ENCODE data around the gene SLC35B1. TPM values are rescaled to one million over a fixed set of nuclear protein-coding genes. Genes with fewer than 3 reads are reported as not detected.

The SLC35B1 gene
- total RNA-seq, 1 experiment from 2014 or later: 228 TPM

GRCh38 chr17:49756323-49757150, 48.8 kb upstream of the SLC35B1 start:
- H3K4me3 ChIP-seq (ENCODE audit: low read depth, low read length): no peak overlapping the region
- Mint-ChIP-seq H3K4me1 (ENCODE audit: low read depth, unreplicated experiment) (no peaks in the 10 kb centered on the region), H3K27ac (ENCODE audit: unreplicated experiment) (no peak overlapping the region), H3K27me3 (ENCODE audit: insufficient read depth, unreplicated experiment) (no peaks in the 10 kb centered on the region), H3K36me3 (ENCODE audit: insufficient read depth, unreplicated experiment) (no peaks in the 10 kb centered on the region), H3K4me3 (ENCODE audit: unreplicated experiment) (no peak overlapping the region), H3K9me3 (ENCODE audit: unreplicated experiment) (no peaks in the 10 kb centered on the region)
- H3K9me3 ChIP-seq: no peaks in the 10 kb centered on the region
- DNase-seq: no peak
- H3K4me1 ChIP-seq: no peaks in the 10 kb centered on the region
- no peak for TF ChIP-seq CTCF (IDR thresholded peaks at IDR 0.05; ENCODE audit: insufficient read depth in 1 of 2, low read depth in 1 of 2, low read length in 1 of 2, severe bottlenecking in 1 of 2, unreplicated experiment in 1 of 2)
- H3K27me3 ChIP-seq (replicated peaks; ENCODE audit: control insufficient read depth, insufficient read depth, low read length): no peaks in the 10 kb centered on the region
- ChIA-PET POLR2A (interaction anchor here (0.6 kb wide), 1 partner anchor 821 kb away, joined by 3 read pairs; no protein-coding TSS in a partner anchor), CTCF (interaction anchor here (0.6 kb wide), 1 partner anchor 382 kb away, joined by 4 read pairs; no protein-coding TSS in a partner anchor)
- intact Hi-C loops (cut with micrococcal nuclease; ENCODE audit: unreplicated experiment): no loop called here
- BruUV-seq (replicated peaks): no TSS peak
- no peaks in the 10 kb centered on the region for H3K36me3 ChIP-seq (ENCODE audit: control insufficient read depth, insufficient read depth, low read length)

- Mint-ChIP-seq H3K4me1 (ENCODE audit: low read depth, unreplicated experiment) (no peaks in the 10 kb centered on the region), H3K27ac (ENCODE audit: unreplicated experiment) (no peak overlapping the region), H3K4me3 (ENCODE audit: unreplicated experiment) (no peak overlapping the region), H3K27me3 (ENCODE audit: insufficient read depth, unreplicated experiment) (no peaks in the 10 kb centered on the region), H3K36me3 (ENCODE audit: insufficient read depth, unreplicated experiment) (no peaks in the 10 kb centered on the region), H3K9me3 (ENCODE audit: unreplicated experiment) (no peaks in the 10 kb centered on the region)
- ChIA-PET CTCF (no interaction called here), POLR2A (interaction anchor here (0.6 kb wide), 1 partner anchor 8 kb away, joined by 8 read pairs; the partner anchor contains the start of gene FAM117A)
- BruUV-seq (replicated peaks): no TSS peak
- H3K4me3 ChIP-seq (ENCODE audit: low read depth, low read length): no peak overlapping the region
- no peaks in the 10 kb centered on the region for H3K36me3 ChIP-seq (ENCODE audit: control insufficient read depth, insufficient read depth, low read length)
- no peak for TF ChIP-seq CTCF (IDR thresholded peaks at IDR 0.05; ENCODE audit: insufficient read depth in 1 of 2, low read depth in 1 of 2, low read length in 1 of 2, severe bottlenecking in 1 of 2, unreplicated experiment in 1 of 2)
- intact Hi-C loops (cut with micrococcal nuclease; ENCODE audit: unreplicated experiment): no loop called here
- H3K27me3 ChIP-seq (replicated peaks; ENCODE audit: control insufficient read depth, insufficient read depth, low read length): no peaks in the 10 kb centered on the region
- no peak for DNase-seq
- no peaks in the 10 kb centered on the region for H3K4me1 ChIP-seq
- H3K9me3 ChIP-seq: no peaks in the 10 kb centered on the region
Measured at GRCh38 chr17:49755663-49756283, 48.0 kb upstream of the SLC35B1 start.

GRCh38 chr17:49753959-49754391, 46.2 kb upstream of the SLC35B1 start:
- H3K4me3 ChIP-seq (ENCODE audit: low read depth, low read length): no peak overlapping the region
- Mint-ChIP-seq H3K4me3 (ENCODE audit: unreplicated experiment) (no peak overlapping the region), H3K4me1 (ENCODE audit: low read depth, unreplicated experiment) (no peaks in the 10 kb centered on the region), H3K27me3 (ENCODE audit: insufficient read depth, unreplicated experiment) (no peaks in the 10 kb centered on the region), H3K9me3 (ENCODE audit: unreplicated experiment) (no peaks in the 10 kb centered on the region), H3K27ac (ENCODE audit: unreplicated experiment) (no peak overlapping the region), H3K36me3 (ENCODE audit: insufficient read depth, unreplicated experiment) (no peaks in the 10 kb centered on the region)
- no peaks in the 10 kb centered on the region for H3K27me3 ChIP-seq (replicated peaks; ENCODE audit: control insufficient read depth, insufficient read depth, low read length)
- intact Hi-C loops (cut with micrococcal nuclease; ENCODE audit: unreplicated experiment): no loop called here
- ChIA-PET POLR2A (no interaction called here), CTCF (interaction anchor here (0.7 kb wide), 2 partner anchors 42 to 179 kb away, joined by 3 read pairs; no protein-coding TSS in a partner anchor)
- H3K4me1 ChIP-seq: no peaks in the 10 kb centered on the region
- no peaks in the 10 kb centered on the region for H3K9me3 ChIP-seq
- no peak for DNase-seq
- H3K36me3 ChIP-seq (ENCODE audit: control insufficient read depth, insufficient read depth, low read length): peaks cover 6% of the 10 kb centered on the region; the same call in 1 of the 2 replicates
- BruUV-seq (replicated peaks): no TSS peak
- no peak for TF ChIP-seq CTCF (IDR thresholded peaks at IDR 0.05; ENCODE audit: insufficient read depth in 1 of 2, low read depth in 1 of 2, low read length in 1 of 2, severe bottlenecking in 1 of 2, unreplicated experiment in 1 of 2)

Measured in Caco-2 (cell line).